ENCODE data around the gene GYS1.

Gene GYS1

GRCh38 chr19:48962029-48962848, 30.9 kb downstream of the GYS1 start:
- TF ChIP-seq GABPA (IDR thresholded peaks at IDR 0.05; ENCODE audit: low read depth) (no peak), POLR2AphosphoS5 (IDR thresholded peaks at IDR 0.05; ENCODE audit: low read depth) (peak; percentile 87), SPI1 (IDR thresholded peaks at IDR 0.05; ENCODE audit: borderline replicate concordance, low read depth) (peak; percentile 83; the same call in 1 of the 2 replicates), CTCF (IDR thresholded peaks at IDR 0.05; ENCODE audit: insufficient read depth, low read length) (no peak), REST (IDR thresholded peaks at IDR 0.05; ENCODE audit: insufficient replicate concordance, low read depth) (no peak)
- Histone ChIP-seq H3K27ac (replicated peaks) (peak overlapping the region; percentile 93), H3K4me3 (replicated peaks; ENCODE audit: insufficient read depth, low read length) (peak overlapping the region; percentile 15; the same call in 1 of the 2 replicates), H3K27me3 (ENCODE audit: insufficient read depth, poor library complexity, severe bottlenecking) (no peaks in the 10 kb centered on the region)
- DNase-seq (ENCODE audit: low read depth in 1 of 2, low spot score in 1 of 2), result peak; percentile 89 to 90

DNA sequence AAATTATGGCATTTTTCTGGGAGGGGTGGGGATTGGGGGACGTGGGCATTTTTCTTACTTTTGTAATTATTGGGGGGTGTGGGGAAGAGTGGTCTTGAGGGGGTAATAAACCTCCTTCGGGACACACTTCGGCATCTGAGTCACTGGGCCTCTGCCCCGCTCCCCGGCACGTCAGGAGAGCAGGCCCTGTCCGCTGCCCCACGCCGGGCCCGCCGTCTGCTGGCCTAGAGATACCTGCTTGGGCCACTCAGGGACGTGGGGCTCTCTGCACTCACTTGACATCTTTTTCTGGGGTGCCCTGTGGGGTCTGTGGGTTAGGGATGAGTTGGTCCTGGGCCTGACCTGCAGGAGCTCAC, 31.5 kb downstream of the GYS1 start:
- TF ChIP-seq REST (IDR thresholded peaks at IDR 0.05; ENCODE audit: insufficient replicate concordance, low read depth) (no peak), CTCF (IDR thresholded peaks at IDR 0.05; ENCODE audit: insufficient read depth, low read length) (no peak)
- Histone ChIP-seq H3K4me3 (replicated peaks; ENCODE audit: insufficient read depth, low read length) (no peak overlapping the region), H3K27ac (replicated peaks) (peak overlapping the region; percentile 93), H3K27me3 (ENCODE audit: insufficient read depth, poor library complexity, severe bottlenecking) (no peaks in the 10 kb centered on the region)
- no peak for DNase-seq (ENCODE audit: low read depth in 1 of 2, low spot score in 1 of 2)

GRCh38 chr19:48961051-48961649, 32.0 kb downstream of the GYS1 start:
- H3K27ac ChIP-seq (replicated peaks), result peak overlapping the region; percentile 93
- H3K27me3 ChIP-seq (ENCODE audit: insufficient read depth, poor library complexity, severe bottlenecking), result no peaks in the 10 kb centered on the region
- TF ChIP-seq SPI1 (IDR thresholded peaks at IDR 0.05; ENCODE audit: borderline replicate concordance, low read depth), result no peak
- no peak overlapping the region for H3K4me3 ChIP-seq (replicated peaks; ENCODE audit: insufficient read depth, low read length)
- DNase-seq (ENCODE audit: low read depth in 1 of 2, low spot score in 1 of 2), result no peak

GRCh38 chr19:48959341-48960239, 33.5 kb downstream of the GYS1 start:
- no peak overlapping the region for H3K4me3 ChIP-seq (replicated peaks; ENCODE audit: insufficient read depth, low read length)
- TF ChIP-seq SPI1 (IDR thresholded peaks at IDR 0.05; ENCODE audit: borderline replicate concordance, low read depth) (peak; percentile 93), GABPA (IDR thresholded peaks at IDR 0.05; ENCODE audit: low read depth) (no peak), POLR2AphosphoS5 (IDR thresholded peaks at IDR 0.05; ENCODE audit: low read depth) (peak; percentile 33; the same call in 1 of the 2 replicates), REST (IDR thresholded peaks at IDR 0.05; ENCODE audit: insufficient replicate concordance, low read depth) (no peak), CTCF (IDR thresholded peaks at IDR 0.05; ENCODE audit: insufficient read depth, low read length) (no peak)
- peak overlapping the region; percentile 60 for H3K27ac ChIP-seq (replicated peaks)
- DNase-seq (ENCODE audit: low read depth in 1 of 2, low spot score in 1 of 2), result peak; percentile 74 to 89
- H3K27me3 ChIP-seq (ENCODE audit: insufficient read depth, poor library complexity, severe bottlenecking), result no peaks in the 10 kb centered on the region
